HepG2 (cell line): ENCODE data around the gene ESPNL. TPM values are rescaled to one million over a fixed set of nuclear protein-coding genes. Genes with fewer than 3 reads are reported as not detected.
A peak's percentile ranks its signal among the peaks of the same experiment; 100 is the strongest.

Source experiments
- ARID2 ChIP-seq: sonication (generic); formaldehyde crosslinking; IDR thresholded peaks from 2 replicates; pipeline ENCODE4 v1.8.1; 2022; ENCODE audit warnings: mild to moderate bottlenecking, missing genetic modification reagents, borderline replicate concordance
- CHD2 ChIP-seq: IDR thresholded peaks from 2 replicates; pipeline ENCODE4 v1.6.1; 2011; ENCODE audit warnings: low read depth, low read length, improper control_type of control experiment
- ESRRA ChIP-seq: sonication (generic); formaldehyde crosslinking; IDR thresholded peaks from 2 replicates; pipeline ENCODE4 v1.5.1; 2020; ENCODE audit warnings: mild to moderate bottlenecking, low read depth, missing genetic modification reagents
- HINFP ChIP-seq: sonication (generic); formaldehyde crosslinking; IDR thresholded peaks from 2 replicates; pipeline ENCODE4 v1.4.0; 2020; ENCODE audit warnings: low read depth, mild to moderate bottlenecking, missing genetic modification reagents
- MZF1 ChIP-seq: sonication (generic); formaldehyde crosslinking; IDR thresholded peaks from 2 replicates; pipeline ENCODE4 v1.8.1; 2023; ENCODE audit warnings: mild to moderate bottlenecking, missing genetic modification reagents, borderline replicate concordance
- THAP9 ChIP-seq: sonication (generic); formaldehyde crosslinking; IDR thresholded peaks from 2 replicates; pipeline ENCODE4; 2020; ENCODE audit warnings: missing genetic modification reagents, mild to moderate bottlenecking, borderline replicate concordance
- ZNF136 ChIP-seq: sonication (generic); formaldehyde crosslinking; IDR thresholded peaks from 2 replicates; pipeline ENCODE4 v1.8.1; 2022; ENCODE audit warnings: low read depth, mild to moderate bottlenecking, moderate library complexity, missing genetic modification reagents
- ZNF407 ChIP-seq: sonication (generic); formaldehyde crosslinking; IDR thresholded peaks from one replicate; pipeline ENCODE4 v1.5.1; 2020; ENCODE audit warnings: mild to moderate bottlenecking, missing genetic modification reagents; ENCODE audit errors: not compliant biosample characterization
- ZNF687 ChIP-seq: sonication (generic); formaldehyde crosslinking; IDR thresholded peaks from 2 replicates; pipeline ENCODE4 v1.5.1; 2020; ENCODE audit warnings: mild to moderate bottlenecking, missing genetic modification reagents, moderate library complexity
- ZNF788 ChIP-seq: sonication (generic); formaldehyde crosslinking; IDR thresholded peaks from 2 replicates; pipeline ENCODE4 v1.5.0; 2020; ENCODE audit warnings: mild to moderate bottlenecking, missing genetic modification reagents, borderline replicate concordance
- polyA plus RNA-seq, 8 experiments: library from polyadenylated mRNA; depleted of rRNA in 3 of 8; stranded (reverse) in 7 of 8; unstranded in 1 of 8; fragments of >200 nt; fragmentation: Illumina TruSeq in 4 of 8; extraction: Trizol in 4 of 8; gene quantifications; 2 replicates each; pipeline versions ENCODE4 v1.2.1 to v1.2.3, GENCODE V29; 2011 to 2016; ENCODE audit warnings: low read depth in 4 of 8, missing spikeins in 1 of 8, mixed read lengths in 1 of 8; ENCODE audit not compliant: insufficient read depth in 1 of 8
- total RNA-seq, 5 experiments: library from RNA; depleted of rRNA; stranded (reverse); fragments of >200 nt; fragmentation: Illumina TruSeq; extraction: Trizol; gene quantifications; 2 replicates each; pipeline ENCODE4 v1.2.3, GENCODE V29; 2016; ENCODE audit warnings: low read depth in 1 of 5

ESPNL gene
- total and polyA plus RNA-seq, 2 of the 13 experiments (the other 11 are each of a cell fraction or from before 2014, with no cell fraction given), result 0.45 to 0.80 TPM

- no peak for TF ChIP-seq HINFP (CRISPR knock-in tag)
- TF ChIP-seq ZNF788 (CRISPR knock-in tag), result no peak; the same call in 1 of the 2 replicates
- TF ChIP-seq CHD2, result no peak
- TF ChIP-seq ARID2 (CRISPR knock-in tag), result no peak
- TF ChIP-seq ZNF407, result no peak
- TF ChIP-seq ZNF687 (CRISPR knock-in tag), result peak; percentile 91
- no peak for TF ChIP-seq ZNF136 (CRISPR knock-in tag)
- no peak for TF ChIP-seq ESRRA (CRISPR knock-in tag)
- no peak for TF ChIP-seq THAP9
- TF ChIP-seq MZF1, result no peak
Measured at GRCh38 chr2:238107525-238108422, 7.6 kb downstream of the ESPNL start (continued).
